ENCODE results near the gene HHIPL1.

DNA sequence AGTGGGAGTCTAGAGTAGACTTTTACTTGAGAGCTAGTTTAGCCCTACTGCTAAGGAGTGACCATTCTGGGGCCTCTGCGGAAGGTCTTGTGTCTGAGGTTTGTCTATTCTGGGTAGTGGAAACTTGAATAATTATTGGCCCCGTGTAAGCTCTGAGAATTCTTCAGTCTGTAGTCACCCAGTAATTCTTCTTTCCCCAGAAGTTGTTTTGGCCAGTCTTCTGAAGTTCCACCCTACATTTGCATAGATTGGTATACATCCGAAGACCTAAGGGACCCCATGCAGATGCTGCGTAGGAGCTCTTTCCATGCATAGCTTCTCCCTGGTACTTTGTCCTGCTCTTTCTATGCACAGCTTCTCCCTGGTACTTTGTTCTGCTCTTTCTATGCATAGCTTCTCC, 52.0 kb downstream of the HHIPL1 start:
- TF ChIP-seq EZH2 (IDR thresholded peaks at IDR 0.05), result no peak
- TF ChIP-seq, protein P1, sequence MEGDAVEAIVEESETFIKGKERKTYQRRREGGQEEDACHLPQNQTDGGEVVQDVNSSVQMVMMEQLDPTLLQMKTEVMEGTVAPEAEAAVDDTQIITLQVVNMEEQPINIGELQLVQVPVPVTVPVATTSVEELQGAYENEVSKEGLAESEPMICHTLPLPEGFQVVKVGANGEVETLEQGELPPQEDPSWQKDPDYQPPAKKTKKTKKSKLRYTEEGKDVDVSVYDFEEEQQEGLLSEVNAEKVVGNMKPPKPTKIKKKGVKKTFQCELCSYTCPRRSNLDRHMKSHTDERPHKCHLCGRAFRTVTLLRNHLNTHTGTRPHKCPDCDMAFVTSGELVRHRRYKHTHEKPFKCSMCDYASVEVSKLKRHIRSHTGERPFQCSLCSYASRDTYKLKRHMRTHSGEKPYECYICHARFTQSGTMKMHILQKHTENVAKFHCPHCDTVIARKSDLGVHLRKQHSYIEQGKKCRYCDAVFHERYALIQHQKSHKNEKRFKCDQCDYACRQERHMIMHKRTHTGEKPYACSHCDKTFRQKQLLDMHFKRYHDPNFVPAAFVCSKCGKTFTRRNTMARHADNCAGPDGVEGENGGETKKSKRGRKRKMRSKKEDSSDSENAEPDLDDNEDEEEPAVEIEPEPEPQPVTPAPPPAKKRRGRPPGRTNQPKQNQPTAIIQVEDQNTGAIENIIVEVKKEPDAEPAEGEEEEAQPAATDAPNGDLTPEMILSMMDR (IDR thresholded peaks at IDR 0.05), result no peak
- TF ChIP-seq EZH2phosphoT487 (IDR thresholded peaks at IDR 0.05), result no peak
